Sciatic nerve (tissue), 2 donors: ENCODE data around the gene CCDC200. TPM values are rescaled to one million over a fixed set of nuclear protein-coding genes. Genes with fewer than 3 reads are reported as not detected.
"Not testable (repeated sequence)": the region's sequence is repeated elsewhere in the genome, so short reads cannot be mapped to it uniquely, and the experiment has no call there.

Source experiments
- ATAC-seq: fragments of 200-7000 bp; cut with Tn5 transposase; one replicate; pipeline ENCODE4 v1.9.1; 2020; ENCODE audit warnings: mild to moderate bottlenecking, moderate library complexity
- DNase-seq: peaks from one replicate; pipeline ENCODE4 v3.0.0-alpha.2; 2020; ENCODE audit warnings: low spot score
- intact Hi-C: fragments of 100-400 bp; cut with DNase I; formaldehyde crosslinking; loops from one replicate; pipeline ENCODE4 v1.14.2; 2022
- total RNA-seq: library from RNA; stranded (reverse); fragmentation: NEBNext Ultra II Directional; extraction: Animal tissue kit (Norgen Biotek cat#: 25700); gene quantifications from one replicate; pipeline ENCODE4 v1.2.1, GENCODE V29; 2021
- donor health status: DM: no; HTN: no; CAD: no.
- donor health status: DM: no; HTN: no; CAD: no.

CCDC200 gene
- total RNA-seq, 1 donor from 2014 or later, result 0.62 TPM

DNA sequence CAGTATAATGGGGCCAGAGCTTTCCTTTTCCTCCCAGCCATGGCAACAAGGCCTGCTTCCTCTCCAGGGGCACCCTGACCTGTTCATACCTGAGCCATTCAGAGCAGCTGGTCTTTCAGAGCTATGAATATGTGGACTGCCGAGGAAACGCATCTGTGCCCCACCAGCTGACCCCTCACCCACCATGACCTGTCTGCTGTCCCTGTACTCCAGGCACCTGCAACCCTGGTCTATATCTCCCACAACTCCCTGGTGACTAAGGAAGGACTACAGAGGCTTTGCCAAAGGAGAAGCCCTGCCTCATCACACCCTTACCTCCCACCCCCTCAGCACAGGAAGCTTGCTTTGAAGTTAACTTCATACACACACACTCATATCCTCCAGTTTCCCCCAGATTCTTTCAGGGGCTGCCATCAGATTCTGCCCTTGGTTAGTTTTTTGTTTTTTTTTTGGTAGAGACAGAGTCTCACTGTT is 10.8 kb downstream of the CCDC200 start:
- ATAC-seq (no peak), DNase-seq (no peak)
- intact Hi-C loops, result no loop called here

DNA sequence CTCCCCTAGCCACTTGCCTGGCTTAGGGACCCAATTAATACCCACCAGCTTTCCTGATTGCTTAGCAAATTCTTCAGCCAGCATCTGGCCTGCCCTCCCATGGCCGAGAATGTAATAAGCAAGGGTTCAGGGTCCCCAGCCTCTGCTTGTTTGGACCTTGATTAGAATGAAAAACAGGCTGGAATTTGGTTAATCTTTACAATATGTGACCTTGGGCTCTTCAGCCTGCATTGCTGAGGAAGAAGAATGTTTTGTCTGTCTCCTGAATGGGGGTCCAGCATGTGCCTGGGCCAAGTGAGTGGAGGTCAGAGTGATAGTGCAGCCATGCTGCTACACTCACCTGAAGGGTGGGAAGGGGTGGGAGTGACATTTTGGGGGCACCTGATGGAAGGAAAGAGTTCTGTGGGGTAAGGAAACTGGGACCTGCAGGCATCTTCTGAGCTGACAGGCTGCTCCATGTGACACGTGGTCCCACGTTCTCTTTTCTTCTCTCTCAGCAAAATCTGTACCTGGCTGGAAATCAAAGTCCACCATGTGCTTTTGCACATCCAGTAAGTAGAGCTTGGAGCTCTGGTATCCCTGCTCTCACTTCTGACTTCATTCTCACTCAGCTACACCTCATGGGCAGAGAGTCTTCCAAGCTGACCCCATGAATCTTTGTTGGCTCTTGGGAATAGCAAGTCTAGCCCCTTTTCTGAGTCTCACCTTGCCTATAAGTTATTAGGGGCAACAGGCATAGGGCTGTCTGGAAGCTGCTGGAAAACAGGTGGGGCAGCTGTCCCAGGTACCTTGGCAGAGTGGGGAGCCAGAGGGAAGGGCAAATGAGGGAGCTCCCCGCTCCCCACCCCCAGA is 11.4 kb downstream of the CCDC200 start:
- ATAC-seq (no peak), DNase-seq (no peak)
- intact Hi-C loops, result no loop called here

DNA sequence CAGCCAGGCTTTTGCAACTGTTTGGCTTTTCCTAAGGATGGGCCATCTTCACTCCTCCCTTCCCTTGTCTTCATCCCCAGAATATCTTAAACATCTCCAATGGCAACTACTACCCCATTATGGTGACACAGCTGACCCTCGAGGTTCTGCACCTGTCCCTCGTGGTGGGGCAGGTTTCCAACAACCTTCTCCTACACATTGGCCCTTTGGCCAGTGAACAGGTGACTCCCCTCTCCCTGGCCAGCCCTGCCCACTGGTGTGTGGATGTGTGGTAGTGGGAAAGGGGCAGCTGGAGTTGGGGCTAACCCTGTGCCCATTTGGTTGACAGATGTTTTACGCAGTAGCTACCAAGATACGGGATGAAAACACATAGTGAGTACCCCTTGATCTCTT is 12.1 kb downstream of the CCDC200 start:
- ATAC-seq (no peak), DNase-seq (no peak)
- intact Hi-C loops, result no loop called here

DNA sequence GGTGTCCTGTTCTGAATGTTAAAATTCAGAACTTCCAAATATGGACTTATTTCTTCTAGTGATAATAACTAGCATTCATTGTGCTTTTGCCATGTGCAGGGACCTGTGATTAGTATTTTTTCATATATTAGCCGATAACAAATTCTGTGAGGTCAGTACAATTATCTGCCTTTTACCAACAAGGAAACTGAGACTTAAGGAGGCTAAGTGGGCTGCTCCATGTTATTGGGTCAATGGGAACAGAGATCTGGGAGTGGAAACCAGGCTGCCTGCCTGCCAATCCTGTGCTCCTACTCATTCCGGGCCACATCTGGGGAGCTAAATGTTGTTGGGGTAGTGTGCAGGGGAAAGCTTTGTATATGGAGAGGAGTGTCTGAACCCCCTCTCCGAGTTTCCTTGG is 13.1 kb downstream of the CCDC200 start:
- ATAC-seq, result no peak

DNA sequence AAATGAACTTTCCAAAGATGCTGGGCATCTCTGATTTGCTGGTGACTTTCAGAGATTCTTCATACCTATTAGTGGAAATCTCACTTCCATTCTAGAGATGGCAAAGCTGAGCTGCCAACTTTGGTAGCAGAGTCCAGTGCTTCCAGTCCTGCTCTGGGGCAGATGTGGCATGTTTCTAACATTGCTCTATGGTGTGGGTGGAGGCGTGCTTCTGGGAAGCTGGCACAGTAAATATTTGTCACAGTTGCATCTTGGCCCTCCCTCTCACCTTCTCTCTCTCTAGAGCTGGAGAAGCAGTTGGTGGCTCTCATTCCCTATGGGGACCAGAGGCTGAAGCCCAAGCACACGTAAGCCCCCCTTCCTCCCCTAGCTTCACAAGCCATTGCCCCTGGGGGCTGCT is 14.9 kb downstream of the CCDC200 start:
- no peak for ATAC-seq
- intact Hi-C loops, result no loop called here
- no peak for DNase-seq

More for the DNA sequence above, 13.1 kb downstream of the CCDC200 start:
- no peak for DNase-seq
- intact Hi-C loops, result no loop called here

DNA sequence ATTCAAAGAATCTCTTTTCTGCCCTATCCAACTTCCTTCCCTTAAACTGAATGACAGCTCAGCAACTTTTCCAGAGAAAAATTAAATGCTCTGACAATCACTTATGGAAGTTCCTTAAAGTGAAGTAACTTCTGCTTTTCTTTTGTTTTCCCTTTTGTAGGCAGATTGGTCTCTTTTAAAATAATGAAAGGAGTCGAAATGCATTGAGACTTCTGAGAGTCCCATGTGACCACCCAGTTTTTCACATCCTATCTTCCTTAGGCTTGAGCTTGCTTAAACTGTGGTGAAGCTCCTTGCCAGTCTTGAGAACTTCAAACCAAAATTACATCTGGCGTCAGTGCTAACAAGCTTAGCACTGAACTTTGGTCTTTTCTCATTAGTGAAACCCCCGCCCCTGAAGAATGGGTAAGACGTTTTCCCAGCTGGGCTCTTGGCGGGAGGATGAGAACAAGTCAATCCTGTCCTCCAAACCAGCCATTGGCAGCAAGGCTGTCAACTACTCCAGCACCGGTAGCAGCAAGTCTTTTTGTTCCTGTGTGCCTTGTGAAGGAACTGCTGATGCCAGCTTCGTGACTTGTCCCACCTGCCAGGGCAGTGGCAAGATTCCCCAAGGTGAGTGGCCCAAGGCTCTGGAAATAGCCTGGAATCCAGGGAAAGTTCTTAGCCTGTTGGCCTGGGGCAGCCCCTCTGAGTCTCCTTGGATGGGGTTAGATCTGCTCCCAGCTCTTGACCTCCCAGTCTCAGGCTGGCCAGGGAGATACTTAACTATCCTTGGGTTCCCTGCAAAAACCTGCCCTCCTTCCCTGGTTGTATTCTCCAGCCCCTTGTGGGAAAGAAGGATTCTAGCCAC is 15.6 kb downstream of the CCDC200 start:
- DNase-seq (no peak), ATAC-seq (peak; percentile 23)
- intact Hi-C loops, result no loop called here

DNA sequence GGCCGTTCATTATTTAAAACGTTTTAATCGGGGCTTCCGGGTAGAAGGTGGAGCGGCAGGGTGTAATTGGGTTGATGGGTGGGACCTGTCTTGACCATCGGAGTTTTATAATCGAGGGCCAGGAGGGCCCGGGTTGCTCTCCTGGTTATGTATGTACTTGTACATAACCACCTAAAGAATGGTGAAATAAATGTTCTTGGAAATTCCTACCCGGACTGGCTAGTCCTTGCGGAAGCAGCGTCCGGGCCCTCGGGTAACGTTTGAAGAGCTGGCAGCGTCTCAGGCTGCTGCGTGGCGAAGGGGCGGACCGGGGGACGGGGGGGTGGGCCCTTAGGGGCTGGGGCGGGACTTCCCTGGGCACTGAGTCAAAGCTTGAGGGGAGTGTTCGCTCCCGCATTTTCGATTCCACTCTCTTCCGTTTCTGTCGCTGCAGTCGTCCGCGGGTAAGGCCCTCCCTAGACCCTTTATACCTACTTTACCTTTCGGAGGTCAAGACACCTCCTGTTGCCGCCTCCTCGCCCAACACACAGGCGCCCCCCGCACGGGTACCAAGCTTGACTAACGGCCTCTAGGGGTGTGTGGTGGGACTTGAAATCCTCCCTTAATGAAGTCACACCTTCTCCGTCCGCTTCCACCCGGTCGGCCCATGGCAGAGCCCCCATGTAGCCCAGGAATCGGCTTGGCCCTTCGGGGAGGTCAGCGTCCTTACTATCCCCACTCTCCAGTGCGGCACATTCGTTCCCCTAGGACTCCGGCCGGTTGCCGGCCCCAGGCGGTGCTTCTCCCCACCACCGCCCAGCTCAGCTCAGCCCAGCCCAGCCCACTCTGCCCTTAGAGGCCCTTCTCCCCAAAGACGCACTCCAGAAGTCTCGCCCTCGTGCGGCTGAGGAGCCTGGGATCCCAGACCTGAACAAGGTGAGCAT is 16.7 kb downstream of the CCDC200 start, which contains the start of gene TMEM106A:
Gene TMEM106A, plus strand, starts transcription at position 396 of the 923 bp plus-strand sequence. CDS start 1,167 bp downstream, outside the sequence.
- DNase-seq, result peak; percentile 87
- intact Hi-C loops, result no loop called here
- ATAC-seq, result peak; percentile 95

DNA sequence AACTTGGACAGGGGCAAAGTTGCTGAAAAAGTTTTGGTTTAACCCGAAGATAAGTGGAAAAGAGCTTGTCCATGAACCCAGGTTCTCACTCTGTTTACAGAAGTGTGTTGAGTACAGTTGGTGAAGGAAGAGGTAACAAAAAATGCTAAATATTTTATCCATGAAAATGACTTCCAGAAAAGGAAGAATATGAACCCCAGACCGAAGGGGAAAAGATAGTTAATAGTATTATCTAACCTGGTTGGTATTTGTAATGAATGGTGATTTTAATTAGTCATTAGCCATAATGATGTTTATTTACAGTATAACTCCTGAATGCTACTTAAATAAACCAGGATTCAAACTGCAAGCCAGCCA is 17.3 kb downstream of the CCDC200 start:
- ATAC-seq, result no peak
- intact Hi-C loops, result no loop called here
- DNase-seq, result no peak

DNA sequence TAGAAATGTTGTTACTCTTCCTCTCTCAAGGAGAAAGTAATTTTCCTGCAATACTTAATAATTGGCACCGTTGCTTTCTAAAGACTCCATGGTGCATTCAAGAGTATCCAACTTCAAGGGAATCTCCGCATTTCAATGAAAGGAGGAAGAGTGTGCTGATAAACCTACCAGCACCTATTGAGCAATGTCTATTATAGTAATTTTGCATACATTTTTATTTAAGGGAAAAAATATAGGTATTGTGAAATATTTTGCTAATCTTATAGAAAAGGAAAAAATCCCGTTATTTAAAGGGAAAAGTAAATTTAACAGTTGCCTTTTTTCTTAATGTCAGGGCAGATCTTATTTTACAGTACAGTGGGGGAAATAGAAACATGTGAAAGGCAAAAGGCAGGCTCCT is 17.8 kb downstream of the CCDC200 start:
- no peak for ATAC-seq
- intact Hi-C loops, result no loop called here

DNA sequence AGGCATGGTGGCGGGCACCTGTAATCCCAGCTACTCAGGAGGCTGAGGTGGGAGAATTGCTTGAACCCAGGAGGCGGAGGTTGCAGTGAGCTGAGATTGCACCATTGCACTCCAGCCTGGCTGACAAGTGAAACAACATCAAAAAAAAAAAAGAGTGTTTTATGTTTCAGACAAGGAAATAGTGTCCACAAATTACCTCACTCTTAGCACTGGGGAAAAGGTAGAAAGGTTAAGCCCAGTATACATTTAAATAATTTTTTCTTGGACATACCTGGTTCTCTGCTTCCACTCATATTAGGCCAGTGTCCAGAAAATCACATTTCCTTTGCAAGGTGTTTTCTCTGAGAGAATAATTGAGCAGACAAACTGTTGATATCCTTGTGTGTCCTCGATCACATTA is 25.4 kb downstream of the CCDC200 start:
- intact Hi-C loops, DNase-seq, ATAC-seq: not testable (repeated sequence)

More for the DNA sequence above, 17.8 kb downstream of the CCDC200 start:
- no peak for DNase-seq

DNA sequence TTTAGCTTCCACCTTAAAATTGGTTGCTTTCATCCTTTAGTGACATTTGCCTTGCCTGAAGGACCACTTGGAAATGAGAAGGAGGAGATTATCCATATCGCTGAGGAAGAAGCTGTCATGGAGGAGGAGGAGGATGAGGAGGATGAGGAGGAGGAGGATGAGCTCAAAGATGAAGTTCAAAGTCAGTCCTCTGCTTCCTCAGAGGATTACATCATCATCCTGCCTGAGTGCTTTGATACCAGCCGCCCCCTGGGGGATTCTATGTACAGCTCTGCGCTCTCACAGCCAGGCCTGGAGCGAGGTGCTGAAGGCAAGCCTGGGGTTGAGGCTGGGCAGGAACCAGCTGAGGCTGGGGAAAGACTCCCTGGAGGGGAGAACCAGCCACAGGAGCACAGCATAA is 28.3 kb downstream of the CCDC200 start:
- intact Hi-C loops, result no loop called here
- ATAC-seq, result no peak
- DNase-seq, result no peak

DNA sequence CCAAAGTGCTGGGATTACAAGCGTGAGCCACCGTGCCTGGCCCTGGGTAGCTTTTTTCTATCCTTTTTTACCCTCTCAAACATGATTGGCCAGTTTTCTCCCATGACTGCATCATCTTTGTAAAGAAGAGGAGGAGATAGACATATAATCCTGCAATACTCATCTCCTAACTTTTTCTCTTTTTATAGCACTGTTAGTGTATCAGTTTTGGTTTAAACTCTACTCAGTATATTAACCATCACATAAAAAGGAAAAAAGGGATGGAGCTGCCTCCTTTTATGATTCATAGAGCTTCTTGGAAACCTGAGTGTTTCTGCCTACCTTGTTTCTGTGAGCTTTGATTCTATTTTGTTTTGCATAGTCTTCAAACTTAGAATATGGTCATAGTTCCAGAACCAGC is 28.8 kb downstream of the CCDC200 start:
- intact Hi-C loops, result loop anchor here (10.0 kb wide), 1 partner anchor 65 kb away; no protein-coding TSS in a partner anchor
- no peak for DNase-seq
- ATAC-seq, result no peak

DNA sequence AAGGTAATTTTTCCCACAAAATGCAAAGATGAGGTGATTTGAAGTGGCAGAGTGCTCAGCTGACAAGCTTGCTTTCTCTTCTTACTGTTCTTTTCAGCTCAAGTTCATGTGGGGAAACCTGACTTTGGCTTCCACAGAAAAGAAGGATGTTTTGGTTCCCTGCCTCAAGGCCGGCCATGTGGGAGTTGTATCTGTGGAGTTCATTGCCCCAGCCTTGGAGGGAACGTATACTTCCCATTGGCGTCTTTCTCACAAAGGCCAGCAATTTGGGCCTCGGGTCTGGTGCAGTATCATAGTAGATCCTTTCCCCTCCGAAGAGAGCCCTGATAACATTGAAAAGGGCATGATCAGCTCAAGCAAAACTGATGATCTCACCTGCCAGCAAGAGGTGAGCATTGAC is 35.2 kb downstream of the CCDC200 start:
- intact Hi-C loops, result loop anchor here (10.0 kb wide), 1 partner anchor 58 kb away; no protein-coding TSS in a partner anchor
- ATAC-seq (no peak), DNase-seq (no peak)

DNA sequence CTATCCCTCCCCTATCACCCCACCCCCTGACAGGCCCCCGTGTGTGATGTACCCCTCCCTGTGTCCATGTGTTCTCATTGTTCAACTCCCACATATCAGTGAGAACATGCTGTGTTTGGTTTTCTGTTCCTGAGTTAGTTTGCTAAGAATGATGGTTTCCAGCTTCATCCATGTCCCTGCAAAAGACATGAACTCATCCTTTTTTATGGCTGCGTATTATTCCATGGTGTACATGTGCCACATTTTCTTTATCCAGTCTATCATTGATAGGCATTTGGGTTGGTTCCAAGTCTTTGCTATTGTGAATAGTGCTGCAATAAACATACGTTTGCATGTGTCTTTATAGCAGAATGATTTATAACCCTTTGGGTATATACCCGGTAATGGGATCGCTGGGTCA is 41.8 kb downstream of the CCDC200 start:
- intact Hi-C loops, ATAC-seq, DNase-seq: not testable (repeated sequence)

DNA sequence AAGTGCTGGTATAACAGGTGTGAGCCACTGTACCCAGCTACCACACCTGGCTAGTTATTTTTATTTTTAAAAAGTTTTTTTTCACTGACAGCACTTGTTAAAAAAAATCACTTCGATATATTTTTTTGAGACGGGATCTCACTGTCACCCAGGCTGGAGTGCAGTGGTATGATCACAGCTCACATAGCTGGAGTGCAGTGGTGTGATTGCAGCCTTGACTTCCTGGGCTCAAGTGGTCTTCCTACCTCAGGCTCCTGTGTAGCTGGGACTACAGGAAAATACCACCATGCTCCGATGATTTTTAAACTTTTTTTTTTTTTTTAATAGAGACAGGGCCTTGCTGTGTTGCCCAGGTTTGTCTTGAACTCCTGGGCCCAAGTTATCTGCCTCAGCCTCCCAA is 44.5 kb downstream of the CCDC200 start:
- DNase-seq (no peak), ATAC-seq (no peak)
- intact Hi-C loops, result no loop called here

DNA sequence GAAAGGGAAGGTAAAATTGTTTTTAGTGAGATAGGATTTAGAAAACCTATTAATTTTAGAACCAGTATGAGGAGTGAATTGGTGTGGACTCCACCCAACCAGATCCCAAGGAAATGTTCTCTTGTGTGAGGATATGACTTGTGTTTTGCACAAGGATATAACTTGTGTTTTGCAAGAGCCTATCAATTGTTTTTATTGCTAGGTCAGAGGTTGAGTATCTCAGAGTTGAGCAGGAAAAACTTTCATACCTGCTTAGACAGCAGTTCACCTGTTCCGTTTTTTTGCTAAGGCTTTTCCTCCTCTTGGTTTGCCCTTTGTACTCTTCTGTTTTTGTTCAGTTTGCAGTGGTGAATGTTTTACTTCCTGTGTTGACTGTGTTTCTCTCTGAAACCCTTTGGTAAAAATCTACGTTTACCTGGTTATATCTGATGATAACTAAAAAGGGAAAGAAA is 52.3 kb downstream of the CCDC200 start:
- DNase-seq (no peak), ATAC-seq (no peak)
- intact Hi-C loops, result no loop called here

DNA sequence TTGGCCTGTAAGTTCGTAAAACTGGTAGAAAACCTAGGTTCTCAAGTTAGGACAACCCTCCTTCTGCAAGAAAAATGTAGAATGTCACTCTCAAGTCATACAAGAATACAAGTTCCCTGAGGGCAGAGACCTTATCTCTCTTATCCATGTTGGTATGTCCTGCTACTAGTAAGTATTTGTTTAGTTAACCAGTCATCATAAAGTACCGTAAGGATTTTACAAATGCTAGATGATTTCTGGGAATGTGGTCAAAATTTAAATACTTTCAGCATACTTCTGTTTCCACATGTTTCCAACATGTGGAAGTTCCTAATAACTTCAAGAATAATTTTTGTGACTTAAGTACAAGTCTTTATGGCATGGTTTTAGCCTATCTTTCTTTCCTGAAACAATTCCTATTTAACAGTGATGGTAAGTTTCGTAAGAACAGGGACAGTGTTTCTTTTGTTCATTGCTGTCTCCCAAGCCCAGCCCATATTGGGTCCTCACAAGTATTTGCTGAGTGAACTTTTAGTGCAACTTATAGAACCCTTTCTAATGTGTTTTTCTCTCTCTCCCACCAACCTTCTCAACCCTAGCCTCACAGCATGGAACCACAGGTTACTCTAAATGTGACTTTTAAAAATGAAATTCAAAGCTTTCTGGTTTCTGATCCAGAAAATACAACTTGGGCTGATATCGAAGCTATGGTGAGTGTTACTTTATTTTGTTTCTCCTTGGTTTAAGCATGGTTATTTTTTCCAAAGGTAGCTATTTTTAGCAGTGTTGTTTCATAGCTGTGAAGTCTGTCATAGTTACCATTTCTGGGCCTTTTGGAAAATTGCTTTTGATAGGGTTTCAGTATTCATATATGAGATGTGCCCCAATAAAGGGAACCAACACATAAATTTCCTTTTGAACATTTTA is 53.0 kb downstream of the CCDC200 start:
- DNase-seq (no peak), ATAC-seq (no peak)
- intact Hi-C loops, result no loop called here
